ENCODE measurements around the gene CLCN5.

DNA sequence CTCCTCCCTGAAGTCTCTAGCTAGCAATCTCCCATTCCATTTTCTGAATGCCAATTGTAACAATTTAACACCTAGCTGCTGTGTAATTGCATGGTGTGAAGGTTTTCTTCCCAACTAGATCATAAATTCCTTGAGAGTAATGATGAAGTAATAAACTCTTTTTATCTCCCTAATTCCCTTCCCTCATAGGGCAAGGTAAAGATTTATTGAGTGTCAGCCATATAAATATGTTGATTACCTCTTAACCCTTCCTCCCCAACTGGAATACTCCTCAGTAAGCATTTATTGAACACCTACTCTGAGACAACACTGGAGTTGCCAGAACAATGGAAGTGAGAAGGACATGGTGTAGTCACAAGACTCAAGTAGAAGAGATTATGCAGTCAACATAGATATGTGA lies 112.7 kb downstream of the CLCN5 start:
- TF ChIP-seq, protein P1, sequence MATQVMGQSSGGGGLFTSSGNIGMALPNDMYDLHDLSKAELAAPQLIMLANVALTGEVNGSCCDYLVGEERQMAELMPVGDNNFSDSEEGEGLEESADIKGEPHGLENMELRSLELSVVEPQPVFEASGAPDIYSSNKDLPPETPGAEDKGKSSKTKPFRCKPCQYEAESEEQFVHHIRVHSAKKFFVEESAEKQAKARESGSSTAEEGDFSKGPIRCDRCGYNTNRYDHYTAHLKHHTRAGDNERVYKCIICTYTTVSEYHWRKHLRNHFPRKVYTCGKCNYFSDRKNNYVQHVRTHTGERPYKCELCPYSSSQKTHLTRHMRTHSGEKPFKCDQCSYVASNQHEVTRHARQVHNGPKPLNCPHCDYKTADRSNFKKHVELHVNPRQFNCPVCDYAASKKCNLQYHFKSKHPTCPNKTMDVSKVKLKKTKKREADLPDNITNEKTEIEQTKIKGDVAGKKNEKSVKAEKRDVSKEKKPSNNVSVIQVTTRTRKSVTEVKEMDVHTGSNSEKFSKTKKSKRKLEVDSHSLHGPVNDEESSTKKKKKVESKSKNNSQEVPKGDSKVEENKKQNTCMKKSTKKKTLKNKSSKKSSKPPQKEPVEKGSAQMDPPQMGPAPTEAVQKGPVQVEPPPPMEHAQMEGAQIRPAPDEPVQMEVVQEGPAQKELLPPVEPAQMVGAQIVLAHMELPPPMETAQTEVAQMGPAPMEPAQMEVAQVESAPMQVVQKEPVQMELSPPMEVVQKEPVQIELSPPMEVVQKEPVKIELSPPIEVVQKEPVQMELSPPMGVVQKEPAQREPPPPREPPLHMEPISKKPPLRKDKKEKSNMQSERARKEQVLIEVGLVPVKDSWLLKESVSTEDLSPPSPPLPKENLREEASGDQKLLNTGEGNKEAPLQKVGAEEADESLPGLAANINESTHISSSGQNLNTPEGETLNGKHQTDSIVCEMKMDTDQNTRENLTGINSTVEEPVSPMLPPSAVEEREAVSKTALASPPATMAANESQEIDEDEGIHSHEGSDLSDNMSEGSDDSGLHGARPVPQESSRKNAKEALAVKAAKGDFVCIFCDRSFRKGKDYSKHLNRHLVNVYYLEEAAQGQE (IDR thresholded peaks at IDR 0.05; ENCODE audit: insufficient read depth in 1 of 2, low read depth in 2 of 2, low read length in 2 of 2): no peak
- TF ChIP-seq TAF1 (IDR thresholded peaks at IDR 0.05; ENCODE audit: borderline replicate concordance, insufficient read depth, low read length) (no peak), POLR2AphosphoS5 (IDR thresholded peaks at IDR 0.05; ENCODE audit: low read depth, low read length) (no peak), SIN3A (IDR thresholded peaks at IDR 0.05; ENCODE audit: borderline replicate concordance, insufficient read depth, low read length) (no peak), FOXP2 (optimal IDR thresholded peaks at IDR 0.05; ENCODE audit: borderline replicate concordance, extremely low read depth, extremely low read length, insufficient read depth) (no peak)
